ENCODE results near the gene NPEPPS. TPM values are rescaled to one million over a fixed set of nuclear protein-coding genes. Genes with fewer than 3 reads are reported as not detected.
A peak's percentile ranks its signal among the peaks of the same experiment; 100 is the strongest.
"Not testable (repeated sequence)": the region's sequence is repeated elsewhere in the genome, so short reads cannot be mapped to it uniquely, and the experiment has no call there.

The NPEPPS gene, protein sequence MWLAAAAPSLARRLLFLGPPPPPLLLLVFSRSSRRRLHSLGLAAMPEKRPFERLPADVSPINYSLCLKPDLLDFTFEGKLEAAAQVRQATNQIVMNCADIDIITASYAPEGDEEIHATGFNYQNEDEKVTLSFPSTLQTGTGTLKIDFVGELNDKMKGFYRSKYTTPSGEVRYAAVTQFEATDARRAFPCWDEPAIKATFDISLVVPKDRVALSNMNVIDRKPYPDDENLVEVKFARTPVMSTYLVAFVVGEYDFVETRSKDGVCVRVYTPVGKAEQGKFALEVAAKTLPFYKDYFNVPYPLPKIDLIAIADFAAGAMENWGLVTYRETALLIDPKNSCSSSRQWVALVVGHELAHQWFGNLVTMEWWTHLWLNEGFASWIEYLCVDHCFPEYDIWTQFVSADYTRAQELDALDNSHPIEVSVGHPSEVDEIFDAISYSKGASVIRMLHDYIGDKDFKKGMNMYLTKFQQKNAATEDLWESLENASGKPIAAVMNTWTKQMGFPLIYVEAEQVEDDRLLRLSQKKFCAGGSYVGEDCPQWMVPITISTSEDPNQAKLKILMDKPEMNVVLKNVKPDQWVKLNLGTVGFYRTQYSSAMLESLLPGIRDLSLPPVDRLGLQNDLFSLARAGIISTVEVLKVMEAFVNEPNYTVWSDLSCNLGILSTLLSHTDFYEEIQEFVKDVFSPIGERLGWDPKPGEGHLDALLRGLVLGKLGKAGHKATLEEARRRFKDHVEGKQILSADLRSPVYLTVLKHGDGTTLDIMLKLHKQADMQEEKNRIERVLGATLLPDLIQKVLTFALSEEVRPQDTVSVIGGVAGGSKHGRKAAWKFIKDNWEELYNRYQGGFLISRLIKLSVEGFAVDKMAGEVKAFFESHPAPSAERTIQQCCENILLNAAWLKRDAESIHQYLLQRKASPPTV
- total RNA-seq = 10 to 100 TPM; 88.9 to 97.6 (median 91.8) TPM
- 37.8 TPM for polyA plus RNA-seq
- long read RNA-seq, donor 1, full-length matches to known transcripts = 137 of 225 reads
- long read RNA-seq, donor 1, partial matches to known transcripts = 66 of 225 reads
- long read RNA-seq, donor 1, other reads (novel, unspliced or antisense) = 22 of 225 reads
- long read RNA-seq, donor 2, full-length matches to known transcripts = 67 of 103 reads
- long read RNA-seq, donor 2, partial matches to known transcripts = 22 of 103 reads
- long read RNA-seq, donor 2, other reads (novel, unspliced or antisense) = 14 of 103 reads
- long read RNA-seq, donor 3, full-length matches to known transcripts = 197 of 301 reads
- long read RNA-seq, donor 3, partial matches to known transcripts = 51 of 301 reads
- long read RNA-seq, donor 3, other reads (novel, unspliced or antisense) = 53 of 301 reads
- long read RNA-seq, donor 4, full-length matches to known transcripts = 37 of 74 reads
- long read RNA-seq, donor 4, partial matches to known transcripts = 33 of 74 reads
- long read RNA-seq, donor 4, other reads (novel, unspliced or antisense) = 4 of 74 reads

DNA sequence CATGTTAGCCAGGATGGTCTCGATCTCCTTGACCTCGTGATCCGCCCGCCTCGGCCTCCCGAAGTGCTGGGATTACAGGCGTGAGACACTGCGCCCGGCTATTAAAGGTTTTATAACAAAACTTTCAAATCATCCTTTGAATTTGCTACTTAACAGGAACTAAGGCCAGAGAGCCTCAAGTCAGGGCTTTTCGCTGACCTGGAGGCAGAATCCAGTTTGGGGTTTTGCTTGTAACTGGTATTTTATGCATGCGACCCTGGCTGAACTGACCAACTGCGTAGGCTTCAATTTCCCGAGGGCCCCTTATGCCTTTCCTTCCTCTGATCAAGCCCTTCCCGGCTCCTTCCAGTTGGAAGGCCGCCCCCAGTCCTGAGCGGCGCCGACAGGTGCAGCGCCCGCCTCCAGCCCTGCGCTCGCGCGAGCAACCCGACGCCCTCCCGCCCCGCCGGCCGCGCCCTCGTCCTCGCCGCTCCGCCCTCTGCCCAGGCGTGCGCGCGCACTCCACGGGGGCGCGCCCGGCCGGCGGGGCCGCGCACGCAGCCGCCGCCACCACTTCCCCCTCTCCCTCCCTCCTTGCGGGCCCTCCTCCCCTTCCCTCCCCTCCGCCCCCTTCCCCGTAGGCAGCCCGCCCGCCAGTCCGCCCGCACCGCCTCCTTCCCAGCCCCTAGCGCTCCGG, at the start of gene NPEPPS:
TSS of gene NPEPPS (plus strand) at position 552 of the 676 bp plus-strand sequence. CDS start 193 bp downstream, outside the sequence.
- ATAC-seq = peak; percentile 93 to 95
- H3K9me3 ChIP-seq (ENCODE audit: control insufficient read depth, low read length); intact Hi-C loops (cut with DNase I); H3K4me1 ChIP-seq (ENCODE audit: control insufficient read depth, insufficient read depth, low read length); H3K27me3 ChIP-seq (ENCODE audit: control insufficient read depth, insufficient read depth): not testable (repeated sequence)
- H3K4me3 ChIP-seq (ENCODE audit: low read length) = peak within 1 kb of the TSS; percentile 75
- peak; percentile 91 to 97 (median 94) for DNase-seq
- peak within 1 kb of the TSS; percentile 70 for H3K27ac ChIP-seq (ENCODE audit: low read length)
- WGBS = 10% methylated on average over 59 of the region's 60 CpGs

DNA sequence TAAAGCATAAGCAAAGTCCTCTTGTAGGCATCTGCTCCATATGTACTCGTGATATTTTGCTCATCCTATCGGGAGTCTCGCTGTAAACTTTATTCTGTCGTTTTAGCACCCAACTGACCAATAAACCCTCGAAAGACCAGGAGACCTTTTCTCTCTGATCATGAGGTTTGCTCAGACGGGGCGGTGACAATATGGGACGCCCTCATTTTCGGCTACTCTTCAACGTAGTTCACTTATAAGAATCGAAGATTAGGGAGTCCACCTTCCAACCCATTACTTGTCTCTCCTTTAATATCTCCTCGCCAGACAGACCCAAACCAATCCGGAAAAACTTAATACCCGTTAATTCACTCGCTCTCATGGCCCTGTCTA, 39.1 kb upstream of the NPEPPS start:
- ATAC-seq; DNase-seq; H3K27me3 ChIP-seq (ENCODE audit: control insufficient read depth, insufficient read depth); intact Hi-C loops (cut with DNase I); H3K9me3 ChIP-seq (ENCODE audit: control insufficient read depth, low read length); H3K4me1 ChIP-seq (ENCODE audit: control insufficient read depth, insufficient read depth, low read length); H3K27ac ChIP-seq (ENCODE audit: low read length): not testable (repeated sequence)
- 7% methylated on average over 15 of the region's 15 CpGs for WGBS
- H3K4me3 ChIP-seq (ENCODE audit: low read length) = peak overlapping the region; percentile 8

DNA sequence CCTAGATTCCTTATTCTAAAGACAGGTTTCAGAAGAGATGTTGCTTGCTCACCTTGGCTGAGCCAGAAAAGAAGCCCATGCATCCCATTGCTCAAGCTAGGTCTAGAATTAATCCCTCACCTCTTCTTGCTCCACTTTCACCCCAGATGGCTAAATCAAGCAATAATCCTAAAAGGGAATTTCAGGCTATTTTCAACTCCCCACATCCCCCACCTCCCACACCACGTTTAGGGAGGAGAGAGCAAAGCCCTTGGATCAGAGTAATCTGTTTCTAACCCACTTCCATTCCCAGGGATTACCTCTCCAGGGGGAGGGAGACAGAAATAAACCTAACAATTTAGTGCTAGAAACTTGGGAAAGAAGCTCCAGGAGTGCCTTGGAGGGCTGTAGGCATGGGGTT, 31.8 kb upstream of the NPEPPS start:
- ATAC-seq; H3K4me1 ChIP-seq (ENCODE audit: control insufficient read depth, insufficient read depth, low read length); intact Hi-C loops (cut with DNase I); H3K4me3 ChIP-seq (ENCODE audit: low read length); DNase-seq; H3K27ac ChIP-seq (ENCODE audit: low read length); H3K27me3 ChIP-seq (ENCODE audit: control insufficient read depth, insufficient read depth); H3K9me3 ChIP-seq (ENCODE audit: control insufficient read depth, low read length): not testable (repeated sequence)
- 20% methylated on average over 1 of the region's 1 CpG for WGBS

DNA sequence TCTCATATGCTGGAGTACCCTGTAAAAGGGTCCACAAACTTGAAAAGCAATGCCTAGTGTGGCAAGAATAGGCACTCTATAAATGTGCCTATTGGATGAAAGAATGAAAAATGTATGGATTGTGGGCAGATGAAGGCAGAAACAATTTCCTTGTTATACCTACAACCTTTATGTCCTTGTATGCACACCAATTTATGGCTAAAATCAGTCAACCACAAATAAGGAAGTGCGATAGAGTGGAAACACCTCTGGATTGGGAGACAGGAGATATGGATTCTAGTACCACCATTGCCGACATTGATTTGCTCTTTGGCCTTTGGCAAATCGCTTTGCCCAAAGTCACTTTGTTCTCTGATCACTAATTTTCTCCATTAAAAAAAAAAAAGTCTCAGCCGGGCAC, 31.4 kb upstream of the NPEPPS start:
- 90% methylated on average over 4 of the region's 4 CpGs for WGBS
- ATAC-seq; H3K4me1 ChIP-seq (ENCODE audit: control insufficient read depth, insufficient read depth, low read length); H3K27ac ChIP-seq (ENCODE audit: low read length); H3K9me3 ChIP-seq (ENCODE audit: control insufficient read depth, low read length); intact Hi-C loops (cut with DNase I); H3K4me3 ChIP-seq (ENCODE audit: low read length); H3K27me3 ChIP-seq (ENCODE audit: control insufficient read depth, insufficient read depth); DNase-seq: not testable (repeated sequence)

DNA sequence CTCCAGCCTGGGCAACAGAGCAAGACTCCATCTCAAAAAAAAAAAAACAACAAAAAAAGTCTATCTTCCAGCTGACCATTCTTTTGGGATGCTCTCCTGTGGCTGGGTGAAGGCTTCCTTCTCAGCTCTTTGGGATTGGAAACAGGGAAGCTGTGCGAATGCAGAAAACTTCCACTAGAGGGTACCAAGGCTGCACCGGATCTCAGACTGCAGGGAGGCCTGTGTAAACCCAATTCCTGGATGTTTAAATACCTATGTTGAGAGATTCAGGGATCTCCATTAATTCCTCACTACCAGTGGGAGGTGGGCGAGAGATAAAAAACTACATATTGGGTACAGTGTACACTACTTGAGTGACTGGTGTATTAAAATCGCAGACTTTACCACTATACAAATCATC, 30.3 kb upstream of the NPEPPS start:
- H3K27ac ChIP-seq (ENCODE audit: low read length); H3K4me3 ChIP-seq (ENCODE audit: low read length); H3K4me1 ChIP-seq (ENCODE audit: control insufficient read depth, insufficient read depth, low read length); H3K9me3 ChIP-seq (ENCODE audit: control insufficient read depth, low read length); H3K27me3 ChIP-seq (ENCODE audit: control insufficient read depth, insufficient read depth); DNase-seq: not testable (repeated sequence)
- intact Hi-C loops (cut with DNase I) = loop anchor here in 1 of 4 donors (10.0 kb wide), 1 partner anchor 114 kb away; no protein-coding TSS in a partner anchor
- 62% methylated on average over 4 of the region's 4 CpGs for WGBS
- peak; percentile 47 to 53 for ATAC-seq

DNA sequence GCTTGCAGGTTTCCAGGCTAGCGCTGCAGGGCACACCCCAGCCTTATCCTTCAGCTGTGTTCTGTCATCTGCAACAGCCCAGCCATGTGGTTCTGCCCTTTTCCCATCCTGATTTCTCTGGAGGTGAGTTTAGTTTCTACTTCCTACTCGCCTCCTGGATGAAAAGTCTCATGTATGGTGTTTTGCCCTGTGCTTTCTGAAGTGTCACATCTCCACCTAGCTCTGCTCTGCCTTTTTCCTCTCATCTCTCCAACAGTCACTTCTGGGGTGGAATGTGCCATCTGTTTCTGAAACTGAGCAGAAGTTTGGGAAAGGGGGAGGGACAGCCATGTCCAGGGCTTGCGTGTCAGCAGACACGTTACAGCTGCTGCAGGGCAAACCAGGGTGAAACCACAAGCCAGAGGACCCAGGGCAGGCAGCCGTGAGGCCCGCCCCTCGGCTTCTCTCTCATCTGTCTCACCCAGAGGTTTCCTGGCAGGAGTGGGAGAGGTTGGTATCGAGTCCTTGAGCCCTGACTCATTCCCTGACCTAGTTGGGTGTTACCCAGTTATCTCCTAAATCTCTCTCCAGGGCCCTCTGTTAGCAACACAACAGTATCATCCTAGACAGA, 28.7 kb upstream of the NPEPPS start:
- H3K27me3 ChIP-seq (ENCODE audit: control insufficient read depth, insufficient read depth); H3K9me3 ChIP-seq (ENCODE audit: control insufficient read depth, low read length); H3K4me1 ChIP-seq (ENCODE audit: control insufficient read depth, insufficient read depth, low read length); H3K4me3 ChIP-seq (ENCODE audit: low read length): not testable (repeated sequence)
- peak overlapping the region; percentile 48 for H3K27ac ChIP-seq (ENCODE audit: low read length)
- 22% methylated on average over 5 of the region's 8 CpGs for WGBS
- peak; percentile 94 for ATAC-seq
- peak; percentile 61 to 85 (median 69) for DNase-seq
- intact Hi-C loops (cut with DNase I) = loop anchor here in 1 of 4 donors (10.0 kb wide), 1 partner anchor 113 kb away; no protein-coding TSS in a partner anchor

DNA sequence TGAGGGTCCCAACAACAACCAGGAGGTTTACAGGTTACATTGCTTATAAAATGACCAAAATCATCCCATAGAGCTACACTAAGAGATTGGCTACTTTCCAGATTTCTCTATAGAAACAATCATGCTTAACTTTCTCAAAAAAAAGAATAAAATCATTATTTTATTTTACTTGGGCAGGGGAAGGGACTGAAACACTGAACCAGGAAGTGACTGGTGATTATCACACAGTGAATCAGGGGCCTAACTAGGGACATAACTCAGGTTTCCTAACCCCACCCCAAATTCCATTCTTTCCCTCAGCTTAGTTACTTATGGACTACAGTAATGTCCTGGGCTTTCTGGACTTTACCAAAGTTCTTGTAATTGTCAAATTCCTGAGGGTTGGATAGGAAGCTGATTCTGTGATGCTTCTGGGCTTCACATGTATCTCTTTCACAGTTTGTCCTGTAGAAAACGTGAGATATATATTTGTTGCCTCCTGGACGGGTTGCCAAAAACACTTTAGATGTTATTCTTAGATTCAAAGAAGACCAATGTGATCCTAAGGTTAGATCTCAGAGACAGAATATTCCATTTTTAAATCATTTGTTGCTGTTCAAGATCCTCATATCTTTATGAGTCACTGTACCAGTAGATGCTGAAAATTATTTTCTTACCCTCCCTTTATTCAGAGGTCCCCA, 28.0 kb upstream of the NPEPPS start:
- peak in 1 of 2 donors; percentile 52 for ATAC-seq
- 28% methylated on average over 2 of the region's 2 CpGs for WGBS
- intact Hi-C loops (cut with DNase I) = loop anchor here in 1 of 4 donors (10.0 kb wide), 1 partner anchor 112 kb away; no protein-coding TSS in a partner anchor
- H3K27me3 ChIP-seq (ENCODE audit: control insufficient read depth, insufficient read depth); H3K9me3 ChIP-seq (ENCODE audit: control insufficient read depth, low read length); DNase-seq; H3K4me1 ChIP-seq (ENCODE audit: control insufficient read depth, insufficient read depth, low read length); H3K4me3 ChIP-seq (ENCODE audit: low read length): not testable (repeated sequence)
- peak overlapping the region; percentile 45 for H3K27ac ChIP-seq (ENCODE audit: low read length)

DNA sequence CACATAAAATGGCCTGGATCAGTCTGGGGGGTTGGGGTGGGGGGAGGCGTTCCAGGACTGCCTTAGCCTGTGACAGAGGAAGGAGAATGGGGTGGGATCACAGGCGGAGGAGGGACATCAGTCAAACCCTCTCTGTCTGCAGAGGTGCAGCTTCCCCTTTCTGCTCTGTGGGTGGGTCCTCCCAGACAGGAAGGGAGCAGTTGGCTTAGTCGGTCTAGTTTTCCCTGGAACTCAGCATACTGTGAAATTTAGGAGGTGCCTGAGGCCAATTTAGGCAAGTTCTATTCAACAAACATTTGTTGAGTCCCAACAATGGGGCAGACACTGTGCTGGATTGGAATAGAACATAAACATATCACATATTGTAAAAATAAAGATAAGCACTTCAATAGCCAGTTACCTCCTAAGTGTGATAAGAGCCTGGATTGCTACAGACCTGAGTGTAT, 19.2 kb upstream of the NPEPPS start:
- intact Hi-C loops (cut with DNase I); H3K9me3 ChIP-seq (ENCODE audit: control insufficient read depth, low read length); H3K27ac ChIP-seq (ENCODE audit: low read length); H3K4me1 ChIP-seq (ENCODE audit: control insufficient read depth, insufficient read depth, low read length); H3K4me3 ChIP-seq (ENCODE audit: low read length); H3K27me3 ChIP-seq (ENCODE audit: control insufficient read depth, insufficient read depth): not testable (repeated sequence)
- 16% methylated on average over 3 of the region's 3 CpGs for WGBS
- peak; percentile 89 to 98 for ATAC-seq
- peak in 2 of 3 donors; percentile 28 to 65 for DNase-seq

DNA sequence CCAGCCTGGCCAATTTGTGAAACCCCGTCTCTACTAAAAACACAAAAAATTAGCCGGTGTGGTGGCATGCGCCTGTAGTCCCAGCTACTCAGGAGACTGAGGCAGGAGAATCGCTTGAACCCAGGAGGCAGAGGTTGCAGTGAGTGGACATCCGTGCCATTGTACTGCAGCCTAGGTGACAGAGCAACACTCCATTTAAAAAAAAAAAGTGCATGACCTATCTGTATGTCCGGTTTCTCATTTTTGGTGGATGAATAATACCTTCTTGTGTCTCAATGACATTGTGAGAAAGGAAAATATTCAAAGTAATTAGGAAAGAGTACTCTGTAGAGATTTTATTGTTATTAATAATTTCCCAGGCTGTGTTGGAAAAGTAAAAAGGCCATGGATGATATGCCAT, 17.6 kb upstream of the NPEPPS start:
- ATAC-seq; intact Hi-C loops (cut with DNase I); H3K9me3 ChIP-seq (ENCODE audit: control insufficient read depth, low read length); H3K27me3 ChIP-seq (ENCODE audit: control insufficient read depth, insufficient read depth); DNase-seq; H3K4me1 ChIP-seq (ENCODE audit: control insufficient read depth, insufficient read depth, low read length); H3K27ac ChIP-seq (ENCODE audit: low read length); H3K4me3 ChIP-seq (ENCODE audit: low read length): not testable (repeated sequence)
- 88% methylated on average over 6 of the region's 6 CpGs for WGBS

Measured in right cardiac atrium (tissue), 5 donors.